Thyroid gland (tissue), 4 donors: Measurements from ENCODE around the gene NELL2.

ENCODE experiments used
- CTCF ChIP-seq, 6 experiments: fragments of 200-600 bp in 3 of 6; fragments of 450-650 bp in 3 of 6; sonication (generic) in 3 of 6; IDR thresholded peaks; one replicate each; pipeline ENCODE4 v1.5.1; 2016 to 2019; ENCODE audit warnings: antibody characterized with exemption in 6 of 6, mild to moderate bottlenecking in 2 of 6, inconsistent platforms in 1 of 6, moderate library complexity in 1 of 6
- POLR2A ChIP-seq, 2 donors: fragments of 450-650 bp; IDR thresholded peaks; one replicate each; pipeline ENCODE4 v1.6.1; 2017; ENCODE audit warnings: antibody characterized with exemption in 2 of 2, mild to moderate bottlenecking in 2 of 2, moderate library complexity in 1 of 2

GRCh38 chr12:44500423-44500822 is 375.7 kb downstream of the NELL2 start:
- TF ChIP-seq CTCF (IDR thresholded peaks at IDR 0.05): no peak
- no peak for TF ChIP-seq POLR2A (IDR thresholded peaks at IDR 0.05)
